SK-N-MC (cell line): ENCODE data around the gene OTUB2.

Experiments
- DNase-seq: peaks from one replicate; pipeline ENCODE4 v3.0.0-alpha.2; 2011; ENCODE audit warnings: low read depth, low spot score
- H3K27ac ChIP-seq: fragments of 200-600 bp; sonication (generic); 2 replicates; pipeline ENCODE4 v1.5.1; 2016; ENCODE audit warnings: mixed run types
- H3K36me3 ChIP-seq: fragments of 200-600 bp; sonication (generic); 2 replicates; pipeline ENCODE4 v1.6.1; 2017; ENCODE audit warnings: antibody characterized with exemption, low read length, mixed read lengths; ENCODE audit not compliant: insufficient read depth
- H3K4me3 ChIP-seq: fragments of 200-600 bp; sonication (generic); 2 replicates; pipeline ENCODE4 v1.5.1; 2016
- H3K9ac ChIP-seq: fragments of 200-600 bp; sonication (generic); 2 replicates; pipeline ENCODE4 v1.8.0; 2017; ENCODE audit warnings: mixed run types, mixed read lengths; ENCODE audit not compliant: insufficient read length
- H3K9me3 ChIP-seq: fragments of 200-600 bp; sonication (generic); 2 replicates; pipeline ENCODE4 v1.6.1; 2017; ENCODE audit warnings: low read depth, mild to moderate bottlenecking, antibody characterized with exemption, low read length, moderate library complexity, mixed read lengths
- EZH2 ChIP-seq: fragments of 200-600 bp; sonication (generic); IDR thresholded peaks from one replicate; pipeline ENCODE4 v1.6.1; 2017; ENCODE audit warnings: antibody characterized with exemption
- FOXP2 ChIP-seq: optimal IDR thresholded peaks from 2 replicates; pipeline ENCODE3; 2011; ENCODE audit warnings: mild to moderate bottlenecking, moderate library complexity; ENCODE audit not compliant: insufficient read depth; ENCODE audit errors: extremely low read length, control extremely low read depth
- POLR2AphosphoS5 ChIP-seq: IDR thresholded peaks from 2 replicates; pipeline ENCODE4 v1.6.1; 2012; ENCODE audit warnings: mild to moderate bottlenecking, low read depth, low read length, borderline replicate concordance

OTUB2 gene

DNA sequence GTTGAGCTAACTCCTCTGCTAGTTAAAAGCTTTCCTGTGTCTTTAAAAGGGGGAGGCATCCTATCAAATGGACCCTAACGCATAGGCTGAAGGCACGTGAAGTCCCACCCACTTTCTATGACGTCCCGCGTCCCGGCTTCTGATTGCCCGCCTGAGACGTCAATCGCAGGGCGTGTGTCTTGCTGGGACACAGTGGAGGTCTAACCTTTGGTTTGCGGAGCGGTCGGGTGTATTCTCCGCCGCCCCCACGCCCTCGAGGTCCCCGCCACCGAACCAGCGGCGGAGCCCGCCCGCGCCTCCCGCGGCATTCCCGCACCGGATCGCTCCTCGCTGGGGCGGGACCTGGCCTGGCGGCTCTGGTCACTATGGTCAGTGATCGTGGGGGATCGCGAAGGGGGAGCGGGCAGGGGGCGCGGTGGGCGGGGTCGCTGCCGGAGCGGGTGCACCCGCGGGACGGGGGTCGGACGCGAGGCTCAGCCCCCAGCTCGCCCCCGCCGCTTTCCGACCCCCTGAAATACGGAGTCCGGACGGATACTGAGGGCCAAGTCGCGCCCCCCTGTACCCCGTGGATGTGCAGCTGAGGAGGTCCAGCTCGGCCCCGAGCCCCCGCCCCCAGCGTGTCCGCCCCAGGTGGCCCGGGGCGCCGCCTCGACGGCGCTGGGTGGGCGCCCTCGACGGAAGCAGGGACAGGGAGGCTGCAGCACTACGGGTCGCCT lies at the start of gene OTUB2:
Gene OTUB2, plus strand, starts transcription at position 168 of the 716 bp plus-strand sequence. Its CDS starts 198 bp downstream, at position 366.
- Histone ChIP-seq H3K9me3 (no peaks in the 10 kb centered on the region), H3K27ac (no peak within 1 kb of the TSS), H3K4me3 (peak within 1 kb of the TSS; percentile 88), H3K36me3 (no peaks in the 10 kb centered on the region), H3K9ac (peak within 1 kb of the TSS; percentile 75)
- peak; percentile 93 for DNase-seq
- TF ChIP-seq FOXP2 (no peak), EZH2 (no peak), POLR2AphosphoS5 (no peak)

DNA sequence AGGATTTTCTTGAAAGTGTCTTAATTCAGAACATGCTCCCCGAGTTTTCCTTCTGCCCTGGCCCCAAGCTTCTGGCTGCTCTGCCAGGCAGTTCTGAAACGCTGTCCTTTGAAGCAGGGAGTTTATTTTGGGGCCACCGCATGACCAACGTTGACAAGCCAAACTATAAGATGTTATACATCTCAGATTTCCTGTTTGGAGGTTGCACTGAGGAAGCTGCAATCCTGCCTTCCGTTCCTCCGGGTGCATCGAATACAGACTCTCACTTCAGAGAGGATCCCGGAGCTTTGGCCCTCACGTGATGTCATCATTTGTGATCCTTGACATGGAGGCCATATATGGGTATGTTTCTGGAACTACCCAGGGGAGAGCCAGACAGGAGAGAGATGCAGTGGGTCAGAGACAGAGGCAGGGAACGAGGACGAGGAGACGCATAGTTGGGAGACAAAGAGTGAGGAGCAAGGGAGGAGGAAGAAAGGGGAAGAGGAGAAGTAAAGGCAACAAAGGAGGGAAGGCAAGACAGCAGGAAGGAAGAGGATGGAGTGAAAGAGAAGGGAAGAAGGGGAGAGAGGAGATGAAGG lies 49.6 kb upstream of the OTUB2 start, which contains the start of gene ASB2:
Gene ASB2, minus strand, starts transcription at position 94 of the 581 bp plus-strand sequence. CDS start 12,031 bp downstream, outside the sequence.
- Histone ChIP-seq H3K4me3 (no peak within 1 kb of the TSS), H3K36me3 (no peaks in the 10 kb centered on the region), H3K9me3 (no peaks in the 10 kb centered on the region), H3K9ac (no peak within 1 kb of the TSS), H3K27ac (no peak within 1 kb of the TSS)
- no peak for DNase-seq
- TF ChIP-seq EZH2 = no peak
- TF ChIP-seq POLR2AphosphoS5 = no peak
- TF ChIP-seq FOXP2 = no peak

DNA sequence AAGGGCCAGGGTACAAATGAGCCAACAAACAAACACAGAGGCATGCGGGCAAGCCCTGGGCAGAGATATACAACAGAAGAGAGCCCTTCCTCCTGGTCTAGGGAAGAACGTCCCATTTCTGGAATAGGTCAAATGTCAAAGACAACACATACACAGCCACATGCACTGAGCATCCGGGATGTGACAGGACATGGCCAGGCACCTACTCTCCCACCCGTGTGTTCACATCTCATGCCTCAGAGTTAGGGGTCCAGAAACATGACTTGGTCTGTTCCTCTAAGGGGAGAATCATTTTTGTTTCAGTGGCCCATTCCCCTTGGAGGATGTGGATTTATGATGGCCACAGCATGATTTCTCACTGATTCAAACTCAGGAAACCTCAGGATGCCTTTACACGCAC lies 49.0 kb upstream of the OTUB2 start:
- no peaks in the 10 kb centered on the region for H3K9me3 ChIP-seq
- no peak overlapping the region for H3K9ac ChIP-seq
- no peak overlapping the region for H3K4me3 ChIP-seq
- no peak for DNase-seq
- no peaks in the 10 kb centered on the region for H3K36me3 ChIP-seq
- H3K27ac ChIP-seq = no peak overlapping the region
- no peak for TF ChIP-seq EZH2
- no peak for TF ChIP-seq FOXP2
- TF ChIP-seq POLR2AphosphoS5 = no peak

DNA sequence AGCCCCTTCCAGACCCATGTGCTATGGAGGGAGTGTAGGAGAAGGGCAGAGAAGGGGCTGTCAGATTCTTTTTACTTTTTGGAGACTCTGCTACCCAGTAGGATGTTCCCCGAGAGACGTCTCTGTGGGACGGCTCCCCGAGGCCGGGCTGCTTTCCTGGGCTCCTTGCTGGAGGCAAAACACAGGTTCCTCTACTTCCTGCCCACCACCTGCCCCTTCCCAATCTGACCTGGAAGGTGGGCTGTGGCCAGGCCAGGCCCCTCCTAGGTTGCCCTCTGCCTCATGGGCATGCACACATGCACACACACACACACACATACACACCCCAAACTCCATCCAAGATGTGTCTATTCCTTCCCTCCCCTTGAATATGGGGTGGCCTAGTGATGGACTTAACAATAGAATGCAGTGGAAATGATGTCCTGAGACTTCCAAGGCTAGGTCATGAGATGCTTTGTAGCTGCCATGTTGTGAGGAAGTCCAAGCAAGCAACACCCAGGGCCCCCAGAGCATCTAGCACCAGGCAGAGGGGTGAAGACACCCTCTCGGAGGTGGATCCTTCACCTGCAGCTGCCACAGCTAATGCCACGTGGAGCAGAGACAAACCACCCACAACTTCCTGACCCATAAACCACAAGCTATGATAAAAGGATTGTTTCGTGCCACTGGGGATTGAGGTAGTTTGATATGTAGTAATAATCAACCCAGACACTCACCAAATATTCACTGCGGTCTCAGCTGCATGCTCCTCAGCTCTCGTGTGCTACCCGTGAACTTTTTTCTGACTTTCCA lies 48.2 kb upstream of the OTUB2 start:
- H3K4me3 ChIP-seq = no peak overlapping the region
- no peak for DNase-seq
- no peak for TF ChIP-seq POLR2AphosphoS5
- no peak for TF ChIP-seq EZH2
- TF ChIP-seq FOXP2 = no peak
- no peak overlapping the region for H3K9ac ChIP-seq
- H3K36me3 ChIP-seq = no peaks in the 10 kb centered on the region
- no peak overlapping the region for H3K27ac ChIP-seq
- no peaks in the 10 kb centered on the region for H3K9me3 ChIP-seq

DNA sequence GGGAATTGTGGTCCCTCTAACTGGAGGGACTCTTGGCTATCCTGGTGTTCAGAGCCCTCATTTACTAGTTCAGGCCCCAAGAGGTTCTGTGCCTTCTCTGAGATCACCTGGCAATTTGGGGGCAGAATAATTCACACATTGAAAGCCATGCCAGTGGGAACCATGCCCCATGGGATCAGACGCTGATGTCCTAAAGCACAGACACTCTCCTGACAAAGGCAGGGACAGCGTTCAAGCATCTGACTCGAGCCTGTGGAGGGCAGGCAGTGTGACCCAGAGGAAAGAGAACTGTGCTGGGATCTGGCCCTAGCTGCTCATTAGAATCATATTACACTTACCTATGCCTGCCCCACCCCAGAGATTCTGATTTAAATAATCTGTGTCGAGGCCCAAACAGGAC lies 47.4 kb upstream of the OTUB2 start:
- no peak overlapping the region for H3K9ac ChIP-seq
- no peak for DNase-seq

DNA sequence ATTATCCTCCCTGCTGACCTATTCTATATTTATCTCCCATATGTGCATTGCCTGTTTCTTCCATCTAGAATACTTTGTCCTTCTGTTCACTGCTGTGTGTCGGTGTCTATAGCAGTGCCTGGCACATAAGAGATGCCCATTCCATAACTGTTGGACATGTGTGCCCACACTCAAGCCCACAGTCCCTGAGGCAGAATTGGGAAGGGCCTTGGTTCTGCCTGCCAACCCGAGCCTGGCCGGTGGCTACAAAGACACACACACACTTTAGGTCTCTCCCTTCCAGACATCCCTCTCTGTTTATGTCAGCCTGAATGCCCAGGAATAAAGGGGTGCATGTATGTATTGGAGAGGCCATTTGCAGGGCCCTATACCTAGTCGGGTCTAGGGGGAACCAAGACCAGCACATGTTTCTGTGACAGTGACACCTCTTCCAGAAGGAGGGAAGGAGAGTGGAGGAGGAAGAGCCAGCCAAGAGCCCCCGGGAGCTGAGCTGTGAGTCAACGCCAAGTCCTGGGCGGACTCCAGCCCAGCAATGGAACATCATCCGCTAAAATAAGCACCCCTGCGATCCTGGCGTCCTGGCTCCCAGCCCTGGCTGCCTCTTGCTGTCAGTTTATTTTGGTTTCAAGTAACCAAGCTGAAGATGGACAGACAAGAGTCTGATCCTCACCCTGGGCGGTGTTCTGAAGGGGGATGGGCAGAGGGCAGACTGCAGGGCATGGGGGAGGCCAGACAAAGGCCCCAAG lies 45.5 kb upstream of the OTUB2 start:
- no peak for DNase-seq
- Histone ChIP-seq H3K36me3 (no peaks in the 10 kb centered on the region), H3K9me3 (no peaks in the 10 kb centered on the region), H3K4me3 (no peak overlapping the region), H3K27ac (no peak overlapping the region), H3K9ac (no peak overlapping the region)
- no peak for TF ChIP-seq EZH2
- TF ChIP-seq FOXP2 = no peak
- no peak for TF ChIP-seq POLR2AphosphoS5

More for the DNA sequence above, 47.4 kb upstream of the OTUB2 start:
- TF ChIP-seq FOXP2 (no peak), POLR2AphosphoS5 (no peak), EZH2 (no peak)
- Histone ChIP-seq H3K36me3 (no peaks in the 10 kb centered on the region), H3K27ac (no peak overlapping the region), H3K9me3 (no peaks in the 10 kb centered on the region), H3K4me3 (no peak overlapping the region)

DNA sequence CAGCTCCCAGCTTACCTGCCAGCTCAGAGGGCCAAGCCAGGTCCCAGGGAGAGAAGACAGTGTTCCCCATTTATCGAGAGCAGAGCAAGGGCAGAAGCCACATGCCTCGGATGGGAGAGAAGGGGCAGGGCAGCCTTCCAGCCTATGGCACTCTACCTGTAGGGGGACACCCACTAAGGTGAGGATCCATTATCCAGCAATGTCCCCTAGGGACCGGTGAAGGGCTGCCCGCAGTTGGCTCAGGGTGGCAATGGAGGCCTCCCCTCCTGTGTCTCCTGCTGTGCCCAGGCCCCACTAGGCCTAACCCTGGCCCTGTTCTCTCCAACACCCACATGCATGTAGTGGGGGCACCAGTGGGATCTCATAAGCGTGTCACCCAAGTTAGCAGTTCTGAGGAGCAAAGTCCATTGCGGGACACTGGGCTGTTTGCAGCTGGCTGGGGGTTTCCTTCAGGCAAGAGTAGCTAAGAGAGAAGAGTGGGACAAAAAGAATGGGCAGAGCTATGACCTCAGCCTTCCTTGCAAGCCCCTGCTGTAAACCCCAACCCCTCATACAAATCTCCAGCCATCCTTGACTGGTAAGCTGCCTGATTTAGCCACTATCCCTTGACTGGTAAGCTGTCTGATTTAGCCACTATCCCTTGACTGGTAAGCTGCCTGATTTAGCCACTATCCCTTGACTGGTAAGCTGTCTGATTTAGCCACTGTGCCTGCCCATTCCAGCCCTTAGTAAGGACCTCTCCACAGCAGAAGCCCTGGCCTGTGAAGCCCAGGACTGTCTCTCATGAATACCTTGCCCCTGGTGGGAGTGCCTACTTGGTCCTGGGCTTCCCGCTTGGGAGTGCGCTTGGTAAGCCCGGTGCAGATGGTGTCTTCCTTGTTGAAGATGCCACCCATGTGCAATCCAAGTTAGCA lies 44.6 kb upstream of the OTUB2 start:
- Histone ChIP-seq H3K4me3 (no peak overlapping the region), H3K27ac (no peak overlapping the region), H3K9me3 (no peaks in the 10 kb centered on the region), H3K36me3 (no peaks in the 10 kb centered on the region), H3K9ac (no peak overlapping the region)
- TF ChIP-seq POLR2AphosphoS5 = no peak
- no peak for TF ChIP-seq FOXP2
- TF ChIP-seq EZH2 = no peak
- DNase-seq = no peak
